Right ventricle myocardium inferior (tissue), 1 donor: ENCODE data around the gene AKR1B1. TPM values are rescaled to one million over a fixed set of nuclear protein-coding genes. Genes with fewer than 3 reads are reported as not detected.

Experiments
- ATAC-seq: fragments of 200-7000 bp; cut with Tn5 transposase; one replicate; pipeline ENCODE4 v1.9.1; 2020; ENCODE audit warnings: mild to moderate bottlenecking, moderate library complexity
- DNase-seq: peaks from one replicate; pipeline ENCODE4 v3.0.0; 2021; ENCODE audit errors: missing footprints
- intact Hi-C: fragments of 100-400 bp; cut with DNase I; formaldehyde crosslinking; loops from one replicate; pipeline ENCODE4 v1.11.0; 2022
- total RNA-seq: library from RNA; stranded (reverse); fragmentation: NEBNext Ultra II Directional; extraction: Animal tissue kit (Norgen Biotek cat#: 25700); gene quantifications from one replicate; pipeline ENCODE4 v1.2.1, GENCODE V29; 2021
- donor health status: DM: no; HTN: yes; CAD: no; lungs with severe emphysema.

Gene AKR1B1
- total RNA-seq, 1 donor from 2014 or later, result 232 TPM

DNA sequence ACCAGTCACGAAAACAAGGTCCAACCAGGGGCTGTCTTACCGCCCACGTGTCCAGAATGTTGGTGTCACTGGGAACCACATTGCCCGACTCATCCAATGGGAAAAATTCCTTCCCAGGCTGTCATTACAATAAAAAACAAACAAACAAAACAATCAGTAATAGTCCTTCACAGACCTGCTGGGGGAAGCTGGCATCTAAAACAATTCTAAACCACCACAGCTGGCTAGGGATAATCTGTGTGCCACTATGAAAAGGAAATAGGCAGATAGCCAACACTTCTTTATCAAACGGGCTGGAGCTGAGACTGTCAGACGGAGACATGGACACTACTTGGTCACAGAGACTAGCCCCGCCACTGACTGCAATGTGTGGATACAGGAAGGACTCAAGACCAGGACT lies 9.2 kb downstream of the AKR1B1 start:
- DNase-seq (no peak), ATAC-seq (no peak)
- intact Hi-C loops, result no loop called here

DNA sequence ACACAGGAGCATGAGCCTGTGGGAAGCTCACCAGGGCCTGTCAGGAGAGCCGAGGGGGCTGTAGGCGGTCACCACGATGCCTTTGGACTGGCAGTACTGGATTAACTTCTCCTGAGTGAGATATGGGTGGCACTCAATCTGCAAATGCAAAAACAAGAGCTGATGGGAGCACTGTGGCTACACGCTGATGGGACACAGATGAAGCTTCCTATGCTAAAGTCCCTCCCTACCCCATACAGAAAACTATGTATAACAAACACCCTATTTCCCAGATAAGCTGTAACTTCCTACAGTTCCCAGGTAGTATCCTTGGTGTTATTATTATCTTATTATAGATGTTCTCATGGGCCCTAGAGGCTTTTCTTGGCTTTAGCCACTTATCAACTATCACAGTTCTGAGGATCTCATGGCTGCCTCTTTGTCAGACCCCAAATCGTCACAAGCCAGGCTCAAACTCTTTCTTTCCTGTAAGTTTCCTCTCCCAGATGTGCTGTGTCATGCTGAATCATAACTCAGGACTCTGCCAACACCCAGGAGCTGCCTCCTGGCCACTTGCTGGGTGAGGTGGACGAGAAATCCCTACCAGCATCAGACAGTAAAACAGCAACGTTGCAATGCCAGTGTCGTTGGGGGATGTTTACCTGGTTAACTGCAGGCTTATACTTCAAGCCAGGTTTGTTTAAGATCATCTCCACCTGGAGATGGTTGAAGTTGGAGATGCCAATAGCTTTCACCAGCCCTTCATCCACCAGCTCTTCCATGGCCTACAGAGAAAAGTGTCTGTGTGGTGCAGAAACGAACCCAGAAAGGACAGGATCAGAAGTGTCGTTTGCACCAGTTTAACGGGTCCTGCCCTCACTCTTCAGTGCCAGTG lies 10.3 kb downstream of the AKR1B1 start:
- intact Hi-C loops, result no loop called here
- ATAC-seq, result no peak
- DNase-seq, result no peak

DNA sequence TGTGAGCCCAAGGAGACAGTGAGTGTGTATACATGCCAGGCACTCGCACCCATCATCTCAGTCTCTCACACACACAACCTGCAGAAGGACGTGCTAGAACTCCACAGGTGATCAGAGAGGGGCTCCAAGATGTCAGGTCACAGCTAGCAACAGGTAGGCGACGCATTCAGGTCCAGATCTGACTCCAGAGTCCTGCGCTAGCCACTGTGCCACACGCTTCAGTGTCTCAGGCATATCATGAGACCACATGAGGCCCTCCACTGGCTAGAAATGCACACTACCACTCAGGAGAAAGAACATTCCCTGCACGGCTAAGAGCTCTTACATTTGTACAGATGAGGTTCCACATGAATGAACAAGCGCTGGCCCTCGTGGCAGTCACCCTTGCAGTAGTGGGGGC lies 11.5 kb downstream of the AKR1B1 start:
- ATAC-seq, result no peak
- intact Hi-C loops, result no loop called here
- DNase-seq, result no peak

DNA sequence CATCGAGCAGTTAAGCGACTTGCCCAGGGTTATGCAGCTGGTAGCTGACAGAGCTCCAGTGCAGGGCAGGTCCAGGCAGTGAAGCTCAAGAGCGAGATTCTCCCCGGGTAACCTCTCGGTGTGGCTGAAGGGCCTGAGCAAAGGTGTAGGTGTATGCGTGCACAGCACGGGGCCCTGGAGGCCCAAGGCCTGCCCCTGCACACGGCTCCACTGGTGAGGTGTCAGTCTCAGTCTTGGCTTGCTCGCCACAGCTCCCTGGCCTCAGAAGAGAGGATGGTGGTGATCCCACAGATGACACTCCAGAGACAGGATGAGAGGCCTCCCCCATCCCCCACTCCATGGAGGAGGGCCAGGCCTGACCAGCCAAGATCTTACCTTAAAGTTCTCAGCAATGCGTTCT lies 12.0 kb downstream of the AKR1B1 start:
- no peak for DNase-seq
- intact Hi-C loops, result no loop called here
- ATAC-seq, result no peak

GRCh38 chr7:134446446-134446845 lies 12.5 kb downstream of the AKR1B1 start:
- intact Hi-C loops, result no loop called here
- DNase-seq (no peak), ATAC-seq (no peak)

GRCh38 chr7:134444961-134445315 lies 14.0 kb downstream of the AKR1B1 start:
- ATAC-seq, result no peak
- intact Hi-C loops, result loop anchor here (5.0 kb wide), 1 partner anchor 47 kb away; no protein-coding TSS in a partner anchor
- DNase-seq, result no peak

DNA sequence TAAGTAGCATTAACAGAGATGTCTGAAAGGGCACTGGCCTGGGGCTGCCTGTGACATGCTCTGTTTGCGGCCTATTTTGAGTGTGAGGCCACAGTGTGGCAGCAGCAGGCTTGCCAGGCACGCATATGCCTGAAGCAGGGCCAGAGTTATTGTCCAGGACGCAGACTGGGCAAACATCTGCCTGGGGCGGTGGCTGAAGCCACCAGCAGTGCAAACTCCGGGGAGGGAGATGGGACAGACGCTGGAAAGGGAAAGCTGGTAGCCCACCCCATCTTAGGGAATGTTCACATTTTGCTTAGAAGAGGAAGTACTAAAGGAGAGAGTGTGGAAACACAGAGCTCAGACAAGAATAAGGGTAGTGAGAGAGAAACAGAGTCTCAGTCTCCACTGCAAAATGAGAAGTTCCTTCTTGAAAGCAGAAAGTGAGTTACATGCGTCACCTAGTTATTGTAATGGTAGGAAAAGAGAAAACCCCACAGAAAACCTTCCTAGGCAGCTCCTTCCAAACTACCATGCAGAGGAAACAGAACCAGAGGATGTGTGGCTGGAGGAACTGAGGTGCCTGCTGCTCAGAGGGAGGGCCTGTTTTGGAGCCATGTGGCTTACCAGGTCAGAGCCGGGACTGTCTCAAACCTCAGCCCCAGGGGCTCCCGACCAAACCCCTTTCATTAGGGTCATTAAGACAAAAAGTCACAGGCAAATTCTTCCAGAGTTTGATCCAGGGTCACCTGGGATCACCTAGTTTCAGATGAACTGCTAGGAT lies 14.5 kb downstream of the AKR1B1 start:
- intact Hi-C loops, result loop anchor here (5.0 kb wide), 1 partner anchor 48 kb away; no protein-coding TSS in a partner anchor
- DNase-seq (no peak), ATAC-seq (peak; percentile 86)

DNA sequence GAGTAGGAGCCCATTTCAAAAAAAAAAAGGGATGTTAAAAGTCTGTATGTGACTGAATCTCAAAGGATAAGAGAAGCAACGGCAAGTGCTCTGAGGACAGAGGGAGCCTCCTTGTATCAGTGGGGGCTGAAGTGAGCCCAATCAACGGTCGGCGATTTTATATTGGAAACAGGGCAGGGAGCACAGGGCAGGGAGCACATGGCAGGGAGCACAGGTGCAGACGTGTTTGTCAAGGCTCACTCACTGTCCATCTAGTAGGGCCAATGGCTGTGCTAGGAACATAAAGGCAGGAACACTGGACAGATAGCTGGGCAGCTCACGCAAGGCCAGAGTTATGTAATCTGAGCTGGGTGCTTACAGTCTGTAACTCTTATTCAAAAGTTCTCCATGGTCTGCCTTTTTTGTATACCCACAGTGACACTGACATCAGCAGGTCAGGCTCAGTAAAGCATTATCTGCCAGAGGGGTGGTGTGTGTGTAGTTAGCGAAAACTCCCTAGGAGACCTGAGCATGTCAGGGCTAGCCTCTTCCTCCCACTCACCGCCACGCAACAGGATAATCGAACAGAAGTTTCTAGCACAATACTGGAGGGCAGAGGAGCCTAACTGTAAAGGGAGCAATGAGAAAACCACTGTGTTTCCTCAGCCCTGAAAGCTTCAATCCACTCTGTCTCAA lies 15.4 kb downstream of the AKR1B1 start:
- intact Hi-C loops, result loop anchor here (5.0 kb wide), 1 partner anchor 49 kb away; no protein-coding TSS in a partner anchor
- ATAC-seq, result peak; percentile 20
- no peak for DNase-seq

- ATAC-seq, result no peak
- intact Hi-C loops, result loop anchor here (5.0 kb wide), 1 partner anchor 50 kb away; no protein-coding TSS in a partner anchor
- no peak for DNase-seq
Observed at GRCh38 chr7:134442441-134443220, 16.3 kb downstream of the AKR1B1 start.

GRCh38 chr7:134441264-134441663 lies 17.6 kb downstream of the AKR1B1 start:
- ATAC-seq (no peak), DNase-seq (no peak)
- intact Hi-C loops, result loop anchor here (5.0 kb wide), 1 partner anchor 51 kb away; no protein-coding TSS in a partner anchor

- intact Hi-C loops, result loop anchor here (5.0 kb wide), 1 partner anchor 52 kb away; no protein-coding TSS in a partner anchor
- DNase-seq, result no peak
Observed at GRCh38 chr7:134440476-134440875, 18.4 kb downstream of the AKR1B1 start.

GRCh38 chr7:134440067-134440466 lies 18.8 kb downstream of the AKR1B1 start:
- ATAC-seq (peak; percentile 37), DNase-seq (no peak)
- intact Hi-C loops, result loop anchor here (5.0 kb wide), 1 partner anchor 52 kb away; no protein-coding TSS in a partner anchor

More at GRCh38 chr7:134440476-134440875, 18.4 kb downstream of the AKR1B1 start:
- ATAC-seq, result no peak

GRCh38 chr7:134438946-134439345 lies 20.0 kb downstream of the AKR1B1 start:
- intact Hi-C loops, result no loop called here
- ATAC-seq (no peak), DNase-seq (no peak)

DNA sequence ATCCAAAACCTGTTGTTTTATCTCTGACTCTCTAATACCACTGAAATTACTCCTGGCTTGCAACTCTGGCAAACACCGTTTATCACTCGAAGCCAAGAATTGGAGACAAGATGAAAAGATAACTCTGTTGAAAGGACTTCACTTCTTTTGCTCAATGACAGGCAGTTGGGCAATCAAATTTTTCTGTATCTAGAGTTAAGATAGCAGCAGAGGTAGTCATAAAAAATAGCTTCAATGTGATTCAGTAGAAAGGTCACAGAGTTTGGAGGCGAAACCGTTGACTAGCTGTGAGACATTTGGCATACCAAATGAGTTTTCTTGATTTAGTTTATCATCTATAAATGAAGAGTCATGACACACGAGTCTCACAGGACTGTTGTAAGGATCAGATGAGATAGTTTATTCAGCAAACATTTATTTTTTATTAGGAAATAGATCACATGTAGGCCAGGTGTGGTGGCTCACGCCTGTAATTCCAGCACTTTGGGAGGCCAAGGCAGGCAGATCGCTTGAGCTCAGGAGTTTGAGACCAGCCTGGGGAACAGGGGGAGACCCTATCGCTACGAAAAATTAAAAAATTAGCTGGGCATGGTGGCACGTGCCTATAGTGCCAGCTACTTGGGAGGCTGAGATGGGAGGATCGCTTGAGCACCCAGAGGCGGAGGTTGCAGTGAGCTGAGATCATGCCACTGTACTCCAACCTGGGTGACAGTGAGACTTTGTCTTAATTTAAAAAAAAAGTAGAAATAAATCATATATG lies 23.6 kb downstream of the AKR1B1 start:
- intact Hi-C loops, result no loop called here
- no peak for ATAC-seq
- DNase-seq, result no peak

DNA sequence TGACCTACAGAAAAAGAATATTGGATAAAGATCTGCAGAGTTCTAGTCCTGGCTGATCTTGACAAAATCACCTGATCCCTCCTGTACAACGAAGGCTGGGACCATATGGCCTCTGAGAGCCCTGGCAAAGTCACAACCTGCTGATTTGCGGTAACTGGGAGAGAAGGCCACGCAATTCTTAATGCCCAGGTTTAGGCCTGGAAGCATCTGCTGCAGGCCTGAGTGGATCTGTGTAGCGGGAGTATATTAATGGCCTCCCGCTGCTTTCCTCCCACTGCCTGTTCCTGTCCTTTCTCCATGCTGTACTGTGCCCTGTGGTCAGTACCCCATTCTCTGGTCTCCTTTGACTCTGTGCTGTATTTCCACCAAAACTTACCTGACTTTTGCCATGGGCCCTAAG lies 24.2 kb downstream of the AKR1B1 start:
- ATAC-seq (no peak), DNase-seq (no peak)
- intact Hi-C loops, result no loop called here

- no peak for ATAC-seq
- intact Hi-C loops, result loop anchor here (2.0 kb wide), 1 partner anchor 113 kb away; no protein-coding TSS in a partner anchor
- no peak for DNase-seq
Observed at GRCh38 chr7:134433430-134433829, 25.5 kb downstream of the AKR1B1 start.

- peak; percentile 97 for ATAC-seq
Observed at GRCh38 chr7:134432296-134433152, 26.4 kb downstream of the AKR1B1 start.

More at GRCh38 chr7:134432296-134433152, 26.4 kb downstream of the AKR1B1 start:
- intact Hi-C loops, result loop anchor here (1.0 to 2.0 kb wide), 3 partner anchors 81 to 174 kb away; no protein-coding TSS in a partner anchor
- peak; percentile 92 for DNase-seq
